ENCODE data around the gene GRID1. TPM values are rescaled to one million over a fixed set of nuclear protein-coding genes. Genes with fewer than 3 reads are reported as not detected.

The GRID1 gene
- total RNA-seq, 1 donor from 2014 or later = 0.75 TPM

DNA sequence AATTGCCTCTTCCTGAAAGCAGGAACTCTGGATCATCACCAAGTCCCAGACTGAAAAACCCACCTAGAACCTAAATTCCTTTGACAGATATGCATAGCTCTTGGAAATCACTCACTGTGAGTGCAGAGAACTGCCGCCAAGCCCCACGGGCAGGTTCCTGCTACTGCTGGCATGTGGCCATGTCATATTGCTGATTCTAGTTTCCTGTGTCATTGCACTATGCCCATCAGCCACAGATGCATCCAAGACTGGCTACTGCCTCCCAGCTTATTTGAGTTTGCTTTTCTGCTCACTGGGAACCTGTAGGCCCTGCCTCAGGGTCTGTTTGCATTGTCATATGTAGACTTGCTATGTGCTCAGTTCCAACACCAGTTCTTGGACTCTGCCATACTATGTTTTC, 786.0 kb downstream of the GRID1 start:
- no peaks in the 10 kb centered on the region for H4K20me1 ChIP-seq (ENCODE audit: insufficient read depth, low read length)
- DNase-seq (ENCODE audit: low read depth) (no peak), FAIRE-seq (no peak)
- no peaks in the 10 kb centered on the region for H3K27me3 ChIP-seq (ENCODE audit: insufficient read depth, low read length)
- no peak overlapping the region for H3K9ac ChIP-seq (ENCODE audit: low read length)
- no peak overlapping the region for H3K4me2 ChIP-seq (ENCODE audit: low read length)
- Mint-ChIP-seq H3K9me3 (ENCODE audit: unreplicated experiment) (peaks cover 4% of the 10 kb centered on the region), H3K27me3 (ENCODE audit: low read depth, unreplicated experiment) (no peaks in the 10 kb centered on the region), H3K36me3 (ENCODE audit: low read depth, unreplicated experiment) (no peaks in the 10 kb centered on the region), H3K4me1 (ENCODE audit: low read depth, unreplicated experiment) (no peaks in the 10 kb centered on the region), H3K4me3 (ENCODE audit: unreplicated experiment) (no peak overlapping the region), H3K27ac (ENCODE audit: unreplicated experiment) (no peak overlapping the region)
- H2AFZ ChIP-seq (ENCODE audit: low read depth, low read length) = no peak overlapping the region
- H3K9me3 ChIP-seq (ENCODE audit: insufficient read depth, low read depth, low read length) = peaks cover 3% of the 10 kb centered on the region
- no peak for TF ChIP-seq EZH2 (IDR thresholded peaks at IDR 0.05; ENCODE audit: insufficient read depth, low read length)
- TF ChIP-seq, protein P1, sequence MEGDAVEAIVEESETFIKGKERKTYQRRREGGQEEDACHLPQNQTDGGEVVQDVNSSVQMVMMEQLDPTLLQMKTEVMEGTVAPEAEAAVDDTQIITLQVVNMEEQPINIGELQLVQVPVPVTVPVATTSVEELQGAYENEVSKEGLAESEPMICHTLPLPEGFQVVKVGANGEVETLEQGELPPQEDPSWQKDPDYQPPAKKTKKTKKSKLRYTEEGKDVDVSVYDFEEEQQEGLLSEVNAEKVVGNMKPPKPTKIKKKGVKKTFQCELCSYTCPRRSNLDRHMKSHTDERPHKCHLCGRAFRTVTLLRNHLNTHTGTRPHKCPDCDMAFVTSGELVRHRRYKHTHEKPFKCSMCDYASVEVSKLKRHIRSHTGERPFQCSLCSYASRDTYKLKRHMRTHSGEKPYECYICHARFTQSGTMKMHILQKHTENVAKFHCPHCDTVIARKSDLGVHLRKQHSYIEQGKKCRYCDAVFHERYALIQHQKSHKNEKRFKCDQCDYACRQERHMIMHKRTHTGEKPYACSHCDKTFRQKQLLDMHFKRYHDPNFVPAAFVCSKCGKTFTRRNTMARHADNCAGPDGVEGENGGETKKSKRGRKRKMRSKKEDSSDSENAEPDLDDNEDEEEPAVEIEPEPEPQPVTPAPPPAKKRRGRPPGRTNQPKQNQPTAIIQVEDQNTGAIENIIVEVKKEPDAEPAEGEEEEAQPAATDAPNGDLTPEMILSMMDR (IDR thresholded peaks at IDR 0.05; ENCODE audit: insufficient read depth, low read depth, low read length) = no peak
- H3K4me3 ChIP-seq (ENCODE audit: insufficient read depth, low read depth, low read length) = no peak overlapping the region
- no peak overlapping the region for H3K27ac ChIP-seq (ENCODE audit: low read depth, low read length)
- H3K79me2 ChIP-seq (ENCODE audit: insufficient read depth, low read length) = no peaks in the 10 kb centered on the region
- H3K36me3 ChIP-seq (ENCODE audit: insufficient read depth, low read length) = no peaks in the 10 kb centered on the region
- H3K4me1 ChIP-seq (ENCODE audit: insufficient read depth, low read length) = no peaks in the 10 kb centered on the region

DNA sequence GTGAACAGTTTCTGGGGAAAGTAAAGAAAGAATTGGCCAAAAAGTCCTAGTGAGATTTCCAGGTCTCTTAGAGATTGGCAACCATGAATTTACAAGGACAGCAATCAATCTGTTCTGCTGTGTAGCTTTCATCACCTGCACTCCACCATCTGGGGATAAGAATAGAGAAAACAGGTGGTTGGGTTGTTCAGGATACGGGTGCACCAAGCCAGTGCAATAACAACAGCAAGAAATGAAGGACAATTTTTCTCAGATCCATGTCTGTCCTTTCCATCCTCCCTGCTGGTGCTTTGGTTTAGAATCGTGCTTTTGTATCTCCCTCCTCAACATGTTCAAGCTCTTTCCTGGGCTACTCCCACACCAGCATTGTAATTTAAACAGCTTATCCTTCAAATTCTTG, 787.7 kb downstream of the GRID1 start:
- no peak overlapping the region for H3K4me2 ChIP-seq (ENCODE audit: low read length)
- peaks cover 3% of the 10 kb centered on the region for H3K9me3 ChIP-seq (ENCODE audit: insufficient read depth, low read depth, low read length)
- Mint-ChIP-seq H3K27ac (ENCODE audit: unreplicated experiment) (no peak overlapping the region), H3K9me3 (ENCODE audit: unreplicated experiment) (peaks cover 3% of the 10 kb centered on the region), H3K27me3 (ENCODE audit: low read depth, unreplicated experiment) (no peaks in the 10 kb centered on the region), H3K4me3 (ENCODE audit: unreplicated experiment) (no peak overlapping the region), H3K36me3 (ENCODE audit: low read depth, unreplicated experiment) (no peaks in the 10 kb centered on the region), H3K4me1 (ENCODE audit: low read depth, unreplicated experiment) (no peaks in the 10 kb centered on the region)
- no peaks in the 10 kb centered on the region for H4K20me1 ChIP-seq (ENCODE audit: insufficient read depth, low read length)
- H3K4me1 ChIP-seq (ENCODE audit: insufficient read depth, low read length) = no peaks in the 10 kb centered on the region
- no peaks in the 10 kb centered on the region for H3K27me3 ChIP-seq (ENCODE audit: insufficient read depth, low read length)
- H2AFZ ChIP-seq (ENCODE audit: low read depth, low read length) = no peak overlapping the region
- H3K36me3 ChIP-seq (ENCODE audit: insufficient read depth, low read length) = no peaks in the 10 kb centered on the region
- TF ChIP-seq, protein P1 (IDR thresholded peaks at IDR 0.05; ENCODE audit: insufficient read depth, low read depth, low read length) = no peak
- no peak for TF ChIP-seq EZH2 (IDR thresholded peaks at IDR 0.05; ENCODE audit: insufficient read depth, low read length)
- no peaks in the 10 kb centered on the region for H3K79me2 ChIP-seq (ENCODE audit: insufficient read depth, low read length)
- FAIRE-seq = no peak
- DNase-seq (ENCODE audit: low read depth) = no peak
- no peak overlapping the region for H3K27ac ChIP-seq (ENCODE audit: low read depth, low read length)
- H3K4me3 ChIP-seq (ENCODE audit: insufficient read depth, low read depth, low read length) = no peak overlapping the region
- H3K9ac ChIP-seq (ENCODE audit: low read length) = no peak overlapping the region

DNA sequence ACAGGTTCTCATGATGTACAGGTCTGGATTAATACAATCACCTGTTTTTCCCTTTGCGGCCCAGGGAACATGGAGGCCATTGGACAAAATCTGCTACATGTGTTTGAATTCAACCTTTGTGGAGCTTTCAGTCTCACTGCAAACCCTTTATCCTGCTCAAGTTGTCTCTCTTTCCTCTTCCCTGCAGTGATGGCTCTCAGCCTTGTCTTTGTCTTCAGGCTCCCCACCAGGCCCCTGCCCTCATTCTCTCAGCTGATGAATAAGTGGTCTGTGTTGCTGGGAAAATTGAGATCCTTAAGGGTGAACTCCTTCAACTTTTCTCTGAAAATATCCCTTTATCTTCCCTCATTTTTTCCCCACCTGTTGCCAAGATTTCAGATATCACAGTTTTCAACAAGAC, 791.2 kb downstream of the GRID1 start:
- TF ChIP-seq, protein P1 (IDR thresholded peaks at IDR 0.05; ENCODE audit: insufficient read depth, low read depth, low read length) = no peak
- no peak for TF ChIP-seq EZH2 (IDR thresholded peaks at IDR 0.05; ENCODE audit: insufficient read depth, low read length)
- H3K27me3 Mint-ChIP-seq (ENCODE audit: low read depth, unreplicated experiment) = no peaks in the 10 kb centered on the region
- DNase-seq (ENCODE audit: low read depth) = no peak
- Histone ChIP-seq H2AFZ (ENCODE audit: low read depth, low read length) (no peak overlapping the region), H3K36me3 (ENCODE audit: insufficient read depth, low read length) (no peaks in the 10 kb centered on the region), H3K9ac (ENCODE audit: low read length) (no peak overlapping the region), H3K27me3 (ENCODE audit: insufficient read depth, low read length) (no peaks in the 10 kb centered on the region), H3K9me3 (ENCODE audit: insufficient read depth, low read depth, low read length) (no peaks in the 10 kb centered on the region), H3K4me2 (ENCODE audit: low read length) (no peak overlapping the region), H3K27ac (ENCODE audit: low read depth, low read length) (no peak overlapping the region), H3K79me2 (ENCODE audit: insufficient read depth, low read length) (no peaks in the 10 kb centered on the region), H3K4me1 (ENCODE audit: insufficient read depth, low read length) (no peaks in the 10 kb centered on the region), H4K20me1 (ENCODE audit: insufficient read depth, low read length) (no peaks in the 10 kb centered on the region), H3K4me3 (ENCODE audit: insufficient read depth, low read depth, low read length) (no peak overlapping the region)
- no peak overlapping the region for H3K27ac Mint-ChIP-seq (ENCODE audit: unreplicated experiment)
- peaks cover 2% of the 10 kb centered on the region for H3K9me3 Mint-ChIP-seq (ENCODE audit: unreplicated experiment)
- no peak overlapping the region for H3K4me3 Mint-ChIP-seq (ENCODE audit: unreplicated experiment)
- H3K36me3 Mint-ChIP-seq (ENCODE audit: low read depth, unreplicated experiment) = no peaks in the 10 kb centered on the region
- H3K4me1 Mint-ChIP-seq (ENCODE audit: low read depth, unreplicated experiment) = no peaks in the 10 kb centered on the region
- FAIRE-seq = no peak
